Gastroesophageal sphincter (tissue), 4 donors: ENCODE results near the gene SH3BP2. TPM values are rescaled to one million over a fixed set of nuclear protein-coding genes. Genes with fewer than 3 reads are reported as not detected.

Experiments
- ATAC-seq: fragments of 150-250 bp; one replicate; pipeline ENCODE4 v1.9.1; 2016; ENCODE audit warnings: mild to moderate bottlenecking, moderate library complexity
- H3K27ac ChIP-seq, 4 donors: fragments of 200-600 bp; sonication (generic) in 3 of 4; 1 replicate in 3 of 4; 2 replicates in 1 of 4; pipeline ENCODE4 v1.5.1; 2016 to 2019
- H3K27me3 ChIP-seq: fragments of 200-600 bp; sonication (generic); one replicate; pipeline ENCODE4 v1.5.1; 2019
- H3K36me3 ChIP-seq, 2 donors: fragments of 200-600 bp; sonication (generic); one replicate each; pipeline ENCODE4 v1.5.1; 2019; ENCODE audit warnings: control low read depth in 1 of 2
- H3K4me1 ChIP-seq, 3 donors: fragments of 200-600 bp; sonication (generic); 1 replicate in 2 of 3; 2 replicates in 1 of 3; pipeline ENCODE4 v1.5.1; 2016 to 2019; ENCODE audit warnings: control low read depth in 2 of 3
- H3K4me3 ChIP-seq, 2 donors: fragments of 200-600 bp; sonication (generic); one replicate each; pipeline ENCODE4 v1.5.1; 2019; ENCODE audit warnings: mild to moderate bottlenecking in 1 of 2, moderate library complexity in 1 of 2
- H3K9me3 ChIP-seq, 3 donors: fragments of 200-600 bp; sonication (generic); one replicate each; pipeline ENCODE4 v1.5.1; 2017 to 2019; ENCODE audit warnings: control low read depth in 2 of 3
- EP300 ChIP-seq: sonication (generic); formaldehyde crosslinking; IDR thresholded peaks from one replicate; pipeline ENCODE4 v1.6.1; 2017; ENCODE audit warnings: antibody characterized with exemption, mild to moderate bottlenecking
- POLR2A ChIP-seq, 2 donors: fragments of 450-650 bp; IDR thresholded peaks; one replicate each; pipeline ENCODE4 v1.6.1; 2017; ENCODE audit warnings: antibody characterized with exemption in 2 of 2, mild to moderate bottlenecking in 2 of 2, moderate library complexity in 1 of 2
- POLR2AphosphoS5 ChIP-seq: sonication (generic); formaldehyde crosslinking; IDR thresholded peaks from one replicate; pipeline ENCODE4 v1.6.1; 2017; ENCODE audit warnings: antibody characterized with exemption
- WGBS, 2 donors: methylation state at CpG; one replicate each; pipeline ENCODE4 v1.1.5; 2018; ENCODE audit warnings: low coverage in 1 of 2; 5-methylcytosine and 5-hydroxymethylcytosine counted together
- total RNA-seq, 4 donors: library from RNA; depleted of rRNA; stranded (reverse); fragments of >200 nt; gene quantifications; one replicate each; pipeline ENCODE4 v1.1.0, GENCODE V29; 2016
- TF ChIP-seq, protein P1 (sequence below), 4 experiments: fragments of 200-600 bp in 2 of 4; fragments of 450-650 bp in 2 of 4; sonication (generic) in 1 of 4; IDR thresholded peaks; one replicate each; pipeline ENCODE4 v1.5.1; 2017 to 2019; ENCODE audit warnings: antibody characterized with exemption in 4 of 4, mild to moderate bottlenecking in 2 of 4, moderate library complexity in 2 of 4

The SH3BP2 gene
- total RNA-seq, 4 donors from 2014 or later, result 26.8 to 36.4 (median 29.3) TPM

DNA sequence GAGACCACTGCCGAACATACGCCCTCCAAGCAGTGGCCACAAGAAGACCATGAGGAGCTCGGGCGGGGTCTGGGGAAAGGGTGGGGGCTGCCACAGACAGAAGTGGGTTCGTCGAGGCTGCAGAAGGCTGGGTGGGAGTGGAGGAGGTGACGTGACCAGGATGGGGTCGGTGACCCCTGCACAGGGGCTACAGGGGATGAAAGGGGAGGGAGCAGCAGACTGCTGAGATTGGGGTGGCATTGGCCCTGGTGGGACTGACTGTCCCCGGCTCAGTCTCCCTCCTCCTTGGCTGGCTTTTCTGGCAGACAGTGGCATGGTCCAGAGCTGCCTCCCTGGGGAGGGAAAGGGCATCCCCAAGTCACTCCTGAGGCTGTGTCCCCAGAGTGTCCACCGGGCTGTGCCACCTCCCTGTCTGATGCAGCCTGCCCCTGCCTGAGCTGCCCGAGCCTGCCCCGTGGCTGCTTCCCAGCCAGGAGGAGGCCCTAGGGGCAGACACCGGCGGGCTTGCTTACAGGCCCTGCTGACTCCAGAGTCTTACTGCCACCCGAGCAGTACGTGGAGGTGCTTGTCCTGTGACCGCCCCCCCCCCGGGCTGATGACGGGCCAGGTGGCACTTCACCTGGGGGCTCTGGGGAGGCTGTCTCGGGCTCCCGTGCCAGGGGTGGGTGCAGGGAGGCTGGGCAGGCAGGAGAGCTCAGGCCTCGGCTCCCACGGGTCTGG lies 7.2 kb downstream of the SH3BP2 start:
- Histone ChIP-seq H3K4me3 (peak overlapping the region in 1 of 2 donors; percentile 36), H3K9me3 (no peaks in the 10 kb centered on the region), H3K4me1 (peaks cover 0 to 98% (median 65%) of the 10 kb centered on the region in 3 donors), H3K27me3 (no peaks in the 10 kb centered on the region), H3K36me3 (no peaks in the 10 kb centered on the region), H3K27ac (peak overlapping the region in 3 of 4 donors; percentile 77 to 83 (median 80))
- no peak for TF ChIP-seq POLR2AphosphoS5
- no peak for TF ChIP-seq EP300
- TF ChIP-seq POLR2A (IDR thresholded peaks at IDR 0.05), result no peak
- TF ChIP-seq, protein P1, sequence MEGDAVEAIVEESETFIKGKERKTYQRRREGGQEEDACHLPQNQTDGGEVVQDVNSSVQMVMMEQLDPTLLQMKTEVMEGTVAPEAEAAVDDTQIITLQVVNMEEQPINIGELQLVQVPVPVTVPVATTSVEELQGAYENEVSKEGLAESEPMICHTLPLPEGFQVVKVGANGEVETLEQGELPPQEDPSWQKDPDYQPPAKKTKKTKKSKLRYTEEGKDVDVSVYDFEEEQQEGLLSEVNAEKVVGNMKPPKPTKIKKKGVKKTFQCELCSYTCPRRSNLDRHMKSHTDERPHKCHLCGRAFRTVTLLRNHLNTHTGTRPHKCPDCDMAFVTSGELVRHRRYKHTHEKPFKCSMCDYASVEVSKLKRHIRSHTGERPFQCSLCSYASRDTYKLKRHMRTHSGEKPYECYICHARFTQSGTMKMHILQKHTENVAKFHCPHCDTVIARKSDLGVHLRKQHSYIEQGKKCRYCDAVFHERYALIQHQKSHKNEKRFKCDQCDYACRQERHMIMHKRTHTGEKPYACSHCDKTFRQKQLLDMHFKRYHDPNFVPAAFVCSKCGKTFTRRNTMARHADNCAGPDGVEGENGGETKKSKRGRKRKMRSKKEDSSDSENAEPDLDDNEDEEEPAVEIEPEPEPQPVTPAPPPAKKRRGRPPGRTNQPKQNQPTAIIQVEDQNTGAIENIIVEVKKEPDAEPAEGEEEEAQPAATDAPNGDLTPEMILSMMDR (IDR thresholded peaks at IDR 0.05), result no peak
- ATAC-seq, result no peak
- 65 to 79% methylated on average over 4 to 6 of the region's 23 CpGs for WGBS, 2 donors

GRCh38 chr4:2800691-2801596 lies 8.1 kb downstream of the SH3BP2 start:
- WGBS, 2 donors, result 0 to 48% methylated on average over 6 to 8 of the region's 29 CpGs
- H3K27me3 ChIP-seq, result no peaks in the 10 kb centered on the region
- peak; percentile 65 for ATAC-seq
- H3K9me3 ChIP-seq, result no peaks in the 10 kb centered on the region
- H3K27ac ChIP-seq, result peak overlapping the region in 3 of 4 donors; percentile 77 to 83 (median 80)
- no peaks in the 10 kb centered on the region for H3K36me3 ChIP-seq
- TF ChIP-seq POLR2A (IDR thresholded peaks at IDR 0.05) (peak in 1 of 2 donors; percentile 19), POLR2AphosphoS5 (peak; percentile 51)
- TF ChIP-seq, protein P1 (IDR thresholded peaks at IDR 0.05), result no peak
- peak overlapping the region in 1 of 2 donors; percentile 36 for H3K4me3 ChIP-seq
- peaks cover 0 to 98% (median 66%) of the 10 kb centered on the region in 3 donors for H3K4me1 ChIP-seq

DNA sequence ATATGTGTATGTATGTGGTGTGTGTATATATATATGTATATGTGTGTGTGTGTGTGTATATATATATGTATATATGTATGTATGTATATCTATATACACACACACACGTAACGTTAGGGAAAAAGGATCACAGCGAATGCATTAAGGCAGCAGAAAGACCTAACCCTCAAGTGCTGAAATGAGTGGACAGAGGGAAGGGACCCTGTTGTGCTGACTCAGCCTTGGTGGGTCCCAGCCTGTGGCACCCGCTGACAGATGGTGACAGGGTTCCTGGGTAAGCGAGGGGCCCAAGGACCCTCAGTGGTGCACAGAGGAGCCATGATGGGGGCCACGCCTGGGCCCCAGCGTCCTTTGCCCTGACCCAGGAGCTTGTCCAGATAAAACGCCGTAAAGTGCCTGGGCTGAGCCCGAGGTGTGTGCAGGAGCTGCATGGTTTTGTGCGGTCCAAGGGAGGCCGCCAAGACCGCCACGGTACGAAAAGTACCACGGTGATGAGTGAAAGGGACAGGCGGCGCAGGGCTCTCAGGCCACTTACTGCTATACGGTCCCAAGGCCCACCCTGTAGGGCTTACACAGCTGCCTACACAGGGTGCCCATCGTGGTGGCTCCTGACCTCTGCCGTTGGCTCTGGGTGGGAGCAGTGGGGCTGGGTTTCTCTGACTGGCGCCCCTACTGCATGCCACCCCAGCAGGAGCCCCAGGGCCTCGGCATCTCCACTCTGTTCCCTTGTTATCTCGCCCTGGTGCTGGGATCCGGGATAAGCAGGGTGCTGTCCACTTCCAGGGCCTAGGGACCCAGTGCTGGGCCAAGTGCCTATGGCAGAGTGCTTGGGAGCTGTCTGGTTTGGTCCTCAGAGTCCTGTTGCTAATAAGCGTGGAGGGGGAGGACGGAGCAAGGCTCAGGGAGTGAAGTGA lies 10.0 kb downstream of the SH3BP2 start:
- ATAC-seq, result no peak
- no peaks in the 10 kb centered on the region for H3K27me3 ChIP-seq
- H3K36me3 ChIP-seq, result no peaks in the 10 kb centered on the region
- no peaks in the 10 kb centered on the region for H3K9me3 ChIP-seq
- peak overlapping the region in 2 of 4 donors; percentile 17 to 74 for H3K27ac ChIP-seq
- H3K4me3 ChIP-seq, result no peak overlapping the region
- no peak for TF ChIP-seq POLR2A (IDR thresholded peaks at IDR 0.05)
- TF ChIP-seq POLR2AphosphoS5, result no peak
- TF ChIP-seq EP300, result no peak
- TF ChIP-seq, protein P1 (IDR thresholded peaks at IDR 0.05), result no peak
- H3K4me1 ChIP-seq, result peaks cover 0 to 98% (median 67%) of the 10 kb centered on the region in 3 donors
- 73 to 93% methylated on average over 3 to 6 of the region's 27 CpGs for WGBS, 2 donors

DNA sequence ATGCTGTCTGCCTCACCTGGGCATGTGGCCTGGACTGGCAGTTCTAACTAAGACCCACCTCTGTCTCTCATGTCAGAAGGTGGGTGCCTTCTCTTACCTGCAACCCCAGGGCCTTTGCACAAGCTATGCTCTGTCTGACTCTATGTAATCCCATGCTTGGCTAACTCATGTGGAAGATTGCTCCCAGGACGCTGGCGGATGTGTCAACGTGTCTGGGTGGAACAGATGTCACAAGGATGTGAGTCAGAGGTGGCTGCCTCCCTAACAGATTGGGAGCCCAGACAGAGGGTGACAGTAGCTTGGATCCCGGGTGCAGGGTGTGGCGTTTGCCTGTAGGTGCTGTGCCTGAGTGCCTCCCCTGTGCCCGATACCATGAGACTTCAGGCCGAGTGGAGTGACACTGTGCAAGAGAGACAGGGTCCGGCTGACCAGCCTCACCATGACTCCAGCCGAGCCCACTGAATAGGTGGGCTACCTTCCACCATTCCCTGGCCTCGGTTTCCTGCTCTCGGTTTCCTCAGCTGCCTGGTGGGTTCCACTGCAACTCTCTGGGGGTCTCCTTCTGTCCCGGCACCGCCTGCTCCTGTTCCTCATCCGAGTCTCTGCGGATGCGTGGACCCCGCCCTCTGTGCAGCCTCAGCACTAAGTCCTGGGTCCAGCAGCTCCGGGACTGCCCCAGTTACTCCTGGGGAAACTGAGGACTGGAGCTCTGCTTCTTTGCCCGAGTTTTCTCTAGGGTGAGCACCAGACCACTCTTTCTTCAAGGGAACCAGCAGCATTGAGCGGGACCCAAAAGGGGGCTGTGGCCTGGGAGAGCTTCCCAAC lies 11.0 kb downstream of the SH3BP2 start:
- peaks cover 0 to 96% (median 62%) of the 10 kb centered on the region in 3 donors for H3K4me1 ChIP-seq

More for the DNA sequence above, 11.0 kb downstream of the SH3BP2 start:
- TF ChIP-seq POLR2A (IDR thresholded peaks at IDR 0.05) (no peak), EP300 (no peak), POLR2AphosphoS5 (no peak)
- TF ChIP-seq, protein P1 (IDR thresholded peaks at IDR 0.05), result no peak
- Histone ChIP-seq H3K36me3 (no peaks in the 10 kb centered on the region), H3K27ac (peak overlapping the region in 2 of 4 donors; percentile 17 to 74), H3K4me3 (no peak overlapping the region), H3K27me3 (no peaks in the 10 kb centered on the region), H3K9me3 (no peaks in the 10 kb centered on the region)
- 80 to 94% methylated on average over 1 to 3 of the region's 20 CpGs for WGBS, 2 donors
- ATAC-seq, result no peak
